GM12891 (cell line): Measurements from ENCODE around the gene FLT3LG.

Source experiments
- DNase-seq: peaks from one replicate; pipeline ENCODE4 v3.0.0; 2011; ENCODE audit warnings: low spot score; ENCODE audit not compliant: insufficient read length
- FAIRE-seq: peaks from 2 replicates; lab custom pipeline; 2011; peaks lifted over from hg19 to GRCh38; lab: Jason Lieb, UNC
- PAX5 ChIP-seq: IDR thresholded peaks from 2 replicates; pipeline ENCODE4 v1.6.1; 2011; ENCODE audit warnings: low read length, moderate library complexity, mild to moderate bottlenecking; ENCODE audit not compliant: insufficient read depth, severe bottlenecking
- POLR2A ChIP-seq: IDR thresholded peaks from 2 replicates; pipeline ENCODE4 v1.6.1; 2011; ENCODE audit warnings: low read depth, low read length, control low read depth
- POLR2AphosphoS5 ChIP-seq: IDR thresholded peaks from 2 replicates; pipeline ENCODE4 v1.6.1; 2011; ENCODE audit warnings: low read depth, low read length, control low read depth
- POU2F2 ChIP-seq: IDR thresholded peaks from 2 replicates; pipeline ENCODE4 v1.6.1; 2011; ENCODE audit warnings: low read depth, mild to moderate bottlenecking, control low read depth, low read length, moderate library complexity
- SPI1 ChIP-seq: IDR thresholded peaks from 2 replicates; pipeline ENCODE4 v1.6.1; 2011; ENCODE audit warnings: low read depth, low read length, control low read depth
- TAF1 ChIP-seq: IDR thresholded peaks from 2 replicates; pipeline ENCODE4 v1.6.1; 2011; ENCODE audit warnings: low read depth, low read length, control low read depth

Gene FLT3LG

GRCh38 chr19:49513746-49514118, 39.7 kb downstream of the FLT3LG start:
- no peak for DNase-seq
- FAIRE-seq, result no peak

DNA sequence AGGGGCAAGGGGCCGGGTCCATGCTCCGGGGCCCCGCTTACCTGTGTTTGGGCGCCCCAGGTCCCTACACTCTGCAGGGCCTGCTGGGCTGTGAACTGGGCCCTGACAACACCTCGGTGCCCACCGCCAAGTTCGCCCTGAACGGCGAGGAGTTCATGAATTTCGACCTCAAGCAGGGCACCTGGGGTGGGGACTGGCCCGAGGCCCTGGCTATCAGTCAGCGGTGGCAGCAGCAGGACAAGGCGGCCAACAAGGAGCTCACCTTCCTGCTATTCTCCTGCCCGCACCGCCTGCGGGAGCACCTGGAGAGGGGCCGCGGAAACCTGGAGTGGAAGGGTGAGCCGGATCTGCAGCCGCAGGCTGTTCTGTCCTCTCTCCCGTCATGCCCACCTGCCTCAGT, 40.1 kb downstream of the FLT3LG start:
- TF ChIP-seq POLR2A (no peak), POLR2AphosphoS5 (no peak), SPI1 (no peak), POU2F2 (no peak), PAX5 (no peak), TAF1 (no peak)
- no peak for DNase-seq
- no peak for FAIRE-seq

More at GRCh38 chr19:49513746-49514118, 39.7 kb downstream of the FLT3LG start:
- no peak for TF ChIP-seq SPI1
- TF ChIP-seq TAF1, result no peak
- no peak for TF ChIP-seq PAX5
- TF ChIP-seq POLR2A, result no peak
- TF ChIP-seq POU2F2, result no peak
- TF ChIP-seq POLR2AphosphoS5, result no peak

- TF ChIP-seq SPI1 (peak; percentile 47; the same call in 1 of the 2 replicates), POLR2AphosphoS5 (no peak)
- DNase-seq (no peak), FAIRE-seq (no peak)
Measured at GRCh38 chr19:49515767-49516166, 41.8 kb downstream of the FLT3LG start.

- TF ChIP-seq TAF1 (no peak), POLR2A (no peak), POLR2AphosphoS5 (no peak), PAX5 (no peak), POU2F2 (no peak), SPI1 (no peak)
- FAIRE-seq (no peak), DNase-seq (no peak)
Measured at GRCh38 chr19:49518033-49518432, 44.0 kb downstream of the FLT3LG start.

- DNase-seq (no peak), FAIRE-seq (no peak)
- TF ChIP-seq POU2F2 (no peak), PAX5 (no peak), POLR2A (no peak), TAF1 (no peak), SPI1 (no peak)
Measured at GRCh38 chr19:49520705-49521319, 46.8 kb downstream of the FLT3LG start.

DNA sequence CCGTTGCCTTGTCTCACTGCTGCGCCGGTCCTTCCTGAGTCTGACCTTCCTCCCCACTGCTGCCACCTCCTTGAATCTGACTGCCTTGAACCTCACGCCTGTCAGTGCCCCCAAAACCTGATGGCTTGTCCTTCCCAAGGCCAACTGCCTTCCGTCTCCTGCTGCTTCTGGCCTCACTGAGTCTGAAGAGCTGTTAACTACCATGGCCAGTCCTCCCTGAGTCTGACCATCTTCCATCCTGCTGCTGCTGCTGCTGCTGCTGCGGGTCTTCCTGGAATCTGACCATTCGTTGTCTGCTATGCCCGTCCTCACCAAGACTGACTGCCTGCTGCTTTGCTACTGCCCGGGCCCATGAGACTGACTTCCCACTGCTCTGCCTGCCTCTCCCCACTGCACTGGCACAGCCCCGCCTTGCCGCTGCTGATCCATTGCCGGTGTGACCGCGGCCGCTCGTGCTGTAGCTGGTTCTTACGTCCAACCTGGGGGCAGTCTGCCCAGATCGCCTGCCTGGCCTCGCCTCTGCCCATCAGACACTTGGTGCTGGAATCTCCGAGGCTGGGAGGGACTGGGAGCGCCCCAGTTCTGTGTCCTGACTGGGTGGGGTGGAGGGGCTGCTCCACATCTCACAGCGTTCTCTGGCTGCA, 50.9 kb downstream of the FLT3LG start:
- TF ChIP-seq PAX5 (no peak), SPI1 (no peak), POLR2A (no peak), POU2F2 (no peak), POLR2AphosphoS5 (no peak), TAF1 (no peak)
- FAIRE-seq, result no peak
- no peak for DNase-seq

DNA sequence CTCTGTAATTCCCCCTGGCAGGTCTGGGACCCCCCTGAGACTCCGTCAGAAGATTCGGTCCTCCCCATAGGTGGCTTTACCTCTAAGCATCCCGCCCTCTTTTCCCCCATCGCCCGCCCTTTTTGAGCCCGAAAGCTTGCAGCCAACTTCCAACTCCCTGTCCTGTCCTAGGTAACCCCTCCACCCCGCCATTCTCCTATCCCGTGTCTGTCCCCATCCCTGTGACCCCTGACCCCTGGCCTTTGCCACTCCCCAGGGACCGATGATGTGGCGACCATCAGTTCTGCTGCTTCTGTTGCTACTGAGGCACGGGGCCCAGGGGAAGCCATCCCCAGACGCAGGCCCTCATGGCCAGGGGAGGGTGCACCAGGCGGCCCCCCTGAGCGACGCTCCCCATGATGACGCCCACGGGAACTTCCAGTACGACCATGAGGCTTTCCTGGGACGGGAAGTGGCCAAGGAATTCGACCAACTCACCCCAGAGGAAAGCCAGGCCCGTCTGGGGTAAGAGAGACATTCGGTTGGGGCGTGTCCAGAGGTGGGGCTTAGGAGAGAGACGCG, 54.3 kb downstream of the FLT3LG start:
- TF ChIP-seq POLR2AphosphoS5, result no peak
- TF ChIP-seq POLR2A, result no peak
- DNase-seq, result no peak
- FAIRE-seq, result no peak

GRCh38 chr19:49530708-49531107, 56.7 kb downstream of the FLT3LG start:
- TF ChIP-seq POLR2AphosphoS5 (no peak), POU2F2 (no peak), POLR2A (no peak), SPI1 (no peak), PAX5 (no peak), TAF1 (no peak)
- FAIRE-seq (no peak), DNase-seq (no peak)

- FAIRE-seq, result peak; percentile 94
- TF ChIP-seq POU2F2 (no peak), TAF1 (no peak), POLR2A (no peak), SPI1 (no peak), POLR2AphosphoS5 (no peak)
- DNase-seq, result peak; percentile 71
Measured at GRCh38 chr19:49533551-49534488, 59.8 kb downstream of the FLT3LG start.

DNA sequence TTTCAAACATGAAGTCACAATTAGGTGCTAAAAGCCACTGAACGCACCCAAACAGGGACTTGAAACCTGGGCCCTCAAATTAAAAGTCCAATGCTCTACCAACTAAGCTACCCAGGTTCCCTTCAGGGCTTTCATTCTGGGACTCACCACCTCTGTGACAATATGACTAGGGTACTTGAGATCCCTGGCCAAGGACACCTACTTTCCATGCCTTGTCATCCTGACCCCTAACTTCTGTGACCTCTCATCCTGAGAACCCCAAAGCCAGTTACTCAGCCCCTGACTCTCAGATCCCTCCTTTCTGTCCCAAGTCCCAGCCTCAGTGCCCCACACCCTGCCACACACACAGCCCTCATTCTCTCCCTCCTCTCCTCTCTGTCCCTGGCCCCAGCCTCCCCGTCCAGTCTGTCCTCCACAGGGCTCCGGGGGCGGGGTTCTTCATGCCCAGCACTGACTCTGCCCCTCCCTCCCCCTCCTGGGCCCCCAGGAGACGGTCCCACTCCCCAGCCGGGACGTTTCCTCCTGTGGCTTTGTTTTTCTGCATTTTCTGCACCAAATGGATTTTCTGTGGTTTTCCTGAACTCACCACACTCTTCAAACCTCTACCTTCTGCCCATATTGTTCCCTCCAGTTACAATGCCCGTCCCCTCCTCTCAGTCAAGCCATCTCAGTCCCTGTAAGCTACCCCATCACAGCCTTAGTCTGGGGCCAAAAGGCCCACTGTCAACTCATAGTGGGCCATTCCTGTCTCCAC, 60.8 kb downstream of the FLT3LG start:
- FAIRE-seq (peak; percentile 64), DNase-seq (no peak)
- no peak for TF ChIP-seq PAX5
- TF ChIP-seq POU2F2, result no peak
- TF ChIP-seq SPI1, result no peak
- no peak for TF ChIP-seq POLR2A
- TF ChIP-seq TAF1, result no peak
- no peak for TF ChIP-seq POLR2AphosphoS5
